ENCODE data around the gene CTSZ.

The CTSZ gene

DNA sequence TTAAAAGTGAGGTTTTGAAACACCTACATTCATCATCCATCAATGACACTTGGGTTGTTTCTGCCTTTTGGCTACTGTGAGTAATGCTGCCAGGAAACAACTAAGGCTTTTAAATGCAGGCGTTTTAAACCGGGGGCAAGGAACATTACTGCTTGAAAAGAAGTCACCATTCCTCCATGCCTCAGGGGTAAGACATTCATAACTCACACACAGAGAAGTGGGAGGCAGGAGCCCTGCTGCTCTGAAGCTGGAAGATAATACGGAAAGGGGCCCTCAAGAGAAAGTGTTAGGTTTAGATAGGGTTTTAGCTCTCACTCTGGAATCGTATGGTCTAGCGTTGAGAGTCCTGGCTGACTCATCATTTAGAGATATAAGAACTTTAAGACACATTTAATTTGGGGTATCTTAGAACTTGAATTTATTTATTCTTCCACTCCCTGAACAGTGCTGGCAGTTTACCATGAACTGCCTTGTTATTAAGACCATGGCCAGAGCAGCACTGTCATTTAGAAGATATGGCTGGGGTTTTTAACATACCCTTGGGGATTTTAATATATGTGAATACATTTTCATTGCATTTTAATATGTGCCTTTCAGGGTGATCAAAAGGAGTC, 14.0 kb upstream of the CTSZ start:
- Histone ChIP-seq H3K36me3 (ENCODE audit: control insufficient read depth, insufficient read depth, low read length) (no peaks in the 10 kb centered on the region), H2AK5ac (ENCODE audit: low read length) (no peak overlapping the region), H3K27ac (ENCODE audit: low read depth, low read length) (no peak overlapping the region), H3K23ac (ENCODE audit: low read length) (no peak overlapping the region), H2BK120ac (ENCODE audit: low read depth, low read length) (no peak overlapping the region), H3K56ac (ENCODE audit: low read length) (no peak overlapping the region), H2BK5ac (ENCODE audit: low read length) (no peak overlapping the region), H3K79me1 (ENCODE audit: low read length) (peaks cover 3% of the 10 kb centered on the region), H3K27me3 (ENCODE audit: insufficient read depth, low read length, poor library complexity) (no peaks in the 10 kb centered on the region), H3K4me2 (ENCODE audit: low read length) (no peak overlapping the region), H3K79me2 (ENCODE audit: control insufficient read depth, insufficient read depth, low read length) (no peaks in the 10 kb centered on the region), H3K9ac (ENCODE audit: low read length) (no peak overlapping the region), H3K4me3 (ENCODE audit: low read length) (no peak overlapping the region), H3K18ac (ENCODE audit: low read length) (no peak overlapping the region), H3K4ac (ENCODE audit: low read depth, low read length) (no peak overlapping the region), H4K8ac (ENCODE audit: low read depth, low read length) (no peak overlapping the region), H3K4me1 (ENCODE audit: control insufficient read depth, low read depth, low read length) (no peaks in the 10 kb centered on the region), H4K5ac (ENCODE audit: low read length) (no peak overlapping the region), H2BK15ac (replicated peaks; ENCODE audit: low read depth) (no peak overlapping the region)
- peak; percentile 30 for DNase-seq
- WGBS (ENCODE audit: extremely low coverage, insufficient coverage, low lambda C conversion rate), result no CpG with 5 or more reads among the region's 5 CpGs

- Histone ChIP-seq H3K4ac (ENCODE audit: low read depth, low read length) (no peak within 1 kb of the TSS), H3K79me1 (ENCODE audit: low read length) (no peaks in the 10 kb centered on the region), H3K4me3 (ENCODE audit: low read length) (no peak within 1 kb of the TSS), H4K5ac (ENCODE audit: low read length) (no peak within 1 kb of the TSS), H3K27ac (ENCODE audit: low read depth, low read length) (no peak within 1 kb of the TSS), H3K18ac (ENCODE audit: low read length) (no peak within 1 kb of the TSS), H2BK5ac (ENCODE audit: low read length) (no peak within 1 kb of the TSS), H3K27me3 (ENCODE audit: insufficient read depth, low read length, poor library complexity) (no peaks in the 10 kb centered on the region), H3K36me3 (ENCODE audit: control insufficient read depth, insufficient read depth, low read length) (no peaks in the 10 kb centered on the region), H3K79me2 (ENCODE audit: control insufficient read depth, insufficient read depth, low read length) (no peaks in the 10 kb centered on the region), H3K56ac (ENCODE audit: low read length) (no peak within 1 kb of the TSS), H3K23ac (ENCODE audit: low read length) (no peak within 1 kb of the TSS), H3K9ac (ENCODE audit: low read length) (no peak within 1 kb of the TSS), H2AK5ac (ENCODE audit: low read length) (no peak within 1 kb of the TSS), H2BK120ac (ENCODE audit: low read depth, low read length) (no peak within 1 kb of the TSS), H3K4me1 (ENCODE audit: control insufficient read depth, low read depth, low read length) (no peaks in the 10 kb centered on the region), H4K8ac (ENCODE audit: low read depth, low read length) (no peak within 1 kb of the TSS), H2BK15ac (replicated peaks; ENCODE audit: low read depth) (no peak within 1 kb of the TSS), H3K4me2 (ENCODE audit: low read length) (no peak within 1 kb of the TSS)
- no CpG with 5 or more reads among the region's 5 CpGs for WGBS (ENCODE audit: extremely low coverage, insufficient coverage, low lambda C conversion rate)
- DNase-seq, result no peak
These were observed 12.2 kb upstream of the CTSZ start, which contains the start of gene TUBB1 for GRCh38 chr20:59019217-59019616. TSS of gene TUBB1 (plus strand) at chr20:59019429. CDS start at chr20:59019523, 94 bp downstream.

DNA sequence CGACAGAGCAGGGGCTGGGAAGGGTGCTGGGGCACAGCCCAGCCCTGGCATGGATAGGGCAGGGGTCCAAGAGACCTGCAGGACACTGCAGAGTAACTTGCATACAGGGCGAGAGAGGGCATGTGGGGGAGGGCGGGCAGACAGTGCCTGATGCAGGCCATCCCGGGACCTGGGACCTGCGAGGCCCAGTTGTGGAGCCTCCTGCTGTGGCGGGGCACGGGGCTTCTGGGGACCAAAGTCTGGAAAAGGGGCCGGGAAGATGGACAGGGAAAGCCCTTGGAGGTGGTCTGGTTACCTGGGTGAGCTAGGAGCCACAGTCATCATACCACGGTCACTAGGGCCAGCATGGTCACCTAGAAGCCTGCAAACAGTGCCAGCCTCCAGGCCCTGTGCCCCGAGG, 11.8 kb upstream of the CTSZ start:
- Histone ChIP-seq H3K36me3 (ENCODE audit: control insufficient read depth, insufficient read depth, low read length) (no peaks in the 10 kb centered on the region), H3K56ac (ENCODE audit: low read length) (no peak overlapping the region), H2AK5ac (ENCODE audit: low read length) (no peak overlapping the region), H2BK15ac (replicated peaks; ENCODE audit: low read depth) (no peak overlapping the region), H3K4ac (ENCODE audit: low read depth, low read length) (no peak overlapping the region), H4K8ac (ENCODE audit: low read depth, low read length) (no peak overlapping the region), H2BK120ac (ENCODE audit: low read depth, low read length) (no peak overlapping the region), H3K79me1 (ENCODE audit: low read length) (no peaks in the 10 kb centered on the region), H3K18ac (ENCODE audit: low read length) (no peak overlapping the region), H3K4me2 (ENCODE audit: low read length) (no peak overlapping the region), H3K4me1 (ENCODE audit: control insufficient read depth, low read depth, low read length) (no peaks in the 10 kb centered on the region), H2BK5ac (ENCODE audit: low read length) (no peak overlapping the region), H3K9ac (ENCODE audit: low read length) (no peak overlapping the region), H3K27ac (ENCODE audit: low read depth, low read length) (no peak overlapping the region), H3K23ac (ENCODE audit: low read length) (no peak overlapping the region), H4K5ac (ENCODE audit: low read length) (no peak overlapping the region), H3K79me2 (ENCODE audit: control insufficient read depth, insufficient read depth, low read length) (no peaks in the 10 kb centered on the region), H3K27me3 (ENCODE audit: insufficient read depth, low read length, poor library complexity) (no peaks in the 10 kb centered on the region), H3K4me3 (ENCODE audit: low read length) (no peak overlapping the region)
- DNase-seq, result no peak
- WGBS (ENCODE audit: extremely low coverage, insufficient coverage, low lambda C conversion rate), result no CpG with 5 or more reads among the region's 10 CpGs

DNA sequence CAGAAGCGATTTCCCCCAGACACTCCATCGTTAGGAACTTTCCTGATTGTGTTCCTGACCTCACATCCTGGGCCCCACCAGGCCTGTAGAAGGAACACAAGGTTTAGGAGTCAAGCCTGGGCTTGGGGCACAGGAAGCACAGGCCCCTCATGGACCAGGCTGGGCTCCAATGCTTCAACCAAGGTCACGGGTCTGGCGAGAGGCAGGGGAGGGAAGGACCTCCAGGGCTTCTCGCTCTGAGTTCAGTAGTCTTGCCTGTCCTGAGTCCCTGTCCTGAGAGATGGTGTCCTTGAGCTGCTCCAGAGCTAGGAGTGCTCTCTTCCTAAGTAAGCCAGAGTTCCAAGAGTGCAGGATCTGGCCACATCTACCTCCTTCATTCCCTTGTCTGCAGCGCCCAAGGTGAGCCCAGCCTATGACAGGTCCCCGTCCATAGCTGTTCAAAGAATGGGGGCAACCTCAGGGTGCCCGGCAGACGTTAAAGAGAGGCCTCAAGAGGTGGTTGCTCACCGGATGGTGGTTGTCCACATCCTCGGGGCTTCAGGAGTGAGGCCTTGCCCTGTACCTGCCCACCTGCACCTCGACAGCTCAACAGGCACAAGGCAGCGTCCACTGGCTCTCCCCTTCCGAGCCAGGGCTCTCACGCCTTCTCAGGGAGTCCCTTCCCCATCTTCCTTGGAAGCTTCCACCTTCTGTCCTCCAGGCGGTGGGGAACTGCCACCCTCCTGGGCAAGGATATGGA, 10.6 kb upstream of the CTSZ start:
- Histone ChIP-seq H3K4ac (ENCODE audit: low read depth, low read length) (no peak overlapping the region), H3K27ac (ENCODE audit: low read depth, low read length) (no peak overlapping the region), H3K36me3 (ENCODE audit: control insufficient read depth, insufficient read depth, low read length) (no peaks in the 10 kb centered on the region), H4K8ac (ENCODE audit: low read depth, low read length) (no peak overlapping the region), H3K18ac (ENCODE audit: low read length) (no peak overlapping the region), H3K9ac (ENCODE audit: low read length) (no peak overlapping the region), H2AK5ac (ENCODE audit: low read length) (no peak overlapping the region), H3K27me3 (ENCODE audit: insufficient read depth, low read length, poor library complexity) (no peaks in the 10 kb centered on the region), H3K23ac (ENCODE audit: low read length) (no peak overlapping the region), H3K4me2 (ENCODE audit: low read length) (no peak overlapping the region), H3K4me3 (ENCODE audit: low read length) (no peak overlapping the region), H3K4me1 (ENCODE audit: control insufficient read depth, low read depth, low read length) (no peaks in the 10 kb centered on the region), H3K79me1 (ENCODE audit: low read length) (no peaks in the 10 kb centered on the region), H4K5ac (ENCODE audit: low read length) (no peak overlapping the region), H2BK5ac (ENCODE audit: low read length) (no peak overlapping the region), H2BK15ac (replicated peaks; ENCODE audit: low read depth) (no peak overlapping the region), H3K56ac (ENCODE audit: low read length) (no peak overlapping the region), H2BK120ac (ENCODE audit: low read depth, low read length) (no peak overlapping the region), H3K79me2 (ENCODE audit: control insufficient read depth, insufficient read depth, low read length) (no peaks in the 10 kb centered on the region)
- DNase-seq, result no peak
- WGBS (ENCODE audit: extremely low coverage, insufficient coverage, low lambda C conversion rate), result no CpG with 5 or more reads among the region's 16 CpGs

DNA sequence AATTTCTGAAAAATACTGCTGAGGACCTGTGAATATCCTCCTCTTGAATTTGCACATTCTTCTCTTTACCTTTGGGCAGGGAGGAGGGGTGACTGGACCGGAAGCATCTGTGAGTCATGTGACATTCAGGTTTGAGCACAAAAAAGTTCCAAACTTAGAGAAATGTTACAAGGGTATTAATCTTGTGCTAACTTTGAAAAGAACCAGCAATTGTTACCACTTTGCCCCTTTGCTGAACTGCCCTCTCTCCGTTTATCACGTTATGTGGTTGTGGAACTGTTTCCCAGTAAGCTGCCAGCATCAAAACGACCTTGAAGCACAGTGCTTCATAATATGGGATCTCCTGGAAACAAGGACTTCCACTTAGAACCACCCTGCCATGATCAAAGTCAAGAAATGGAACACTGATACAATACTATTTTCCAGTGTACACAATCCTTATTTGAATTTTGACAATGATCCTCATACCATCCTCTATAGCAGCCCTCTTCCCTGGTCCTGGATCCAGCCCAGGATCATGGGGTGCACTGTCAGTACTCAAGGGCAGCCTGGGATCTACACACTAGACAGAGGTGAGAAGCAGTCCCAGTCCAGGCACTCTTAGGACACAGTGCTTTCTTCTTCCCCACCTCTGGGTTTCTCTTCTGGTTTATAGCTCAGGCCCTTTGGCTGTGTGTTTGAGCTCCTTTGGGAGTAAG, 9.9 kb upstream of the CTSZ start:
- WGBS (ENCODE audit: extremely low coverage, insufficient coverage, low lambda C conversion rate), result no CpG with 5 or more reads among the region's 4 CpGs
- H3K4me1 ChIP-seq (ENCODE audit: control insufficient read depth, low read depth, low read length), result no peaks in the 10 kb centered on the region
- H3K36me3 ChIP-seq (ENCODE audit: control insufficient read depth, insufficient read depth, low read length), result no peaks in the 10 kb centered on the region
- H3K56ac ChIP-seq (ENCODE audit: low read length), result no peak overlapping the region
- H4K5ac ChIP-seq (ENCODE audit: low read length), result no peak overlapping the region
- H3K27ac ChIP-seq (ENCODE audit: low read depth, low read length), result no peak overlapping the region
- H4K8ac ChIP-seq (ENCODE audit: low read depth, low read length), result no peak overlapping the region
- H3K4ac ChIP-seq (ENCODE audit: low read depth, low read length), result no peak overlapping the region
- DNase-seq, result no peak
- no peak overlapping the region for H2BK120ac ChIP-seq (ENCODE audit: low read depth, low read length)
- no peak overlapping the region for H2AK5ac ChIP-seq (ENCODE audit: low read length)
- H3K23ac ChIP-seq (ENCODE audit: low read length), result no peak overlapping the region
- no peaks in the 10 kb centered on the region for H3K79me1 ChIP-seq (ENCODE audit: low read length)
- H2BK5ac ChIP-seq (ENCODE audit: low read length), result no peak overlapping the region
- H3K79me2 ChIP-seq (ENCODE audit: control insufficient read depth, insufficient read depth, low read length), result no peaks in the 10 kb centered on the region
- H2BK15ac ChIP-seq (replicated peaks; ENCODE audit: low read depth), result no peak overlapping the region
- H3K4me3 ChIP-seq (ENCODE audit: low read length), result no peak overlapping the region
- no peaks in the 10 kb centered on the region for H3K27me3 ChIP-seq (ENCODE audit: insufficient read depth, low read length, poor library complexity)
- H3K18ac ChIP-seq (ENCODE audit: low read length), result no peak overlapping the region
- H3K4me2 ChIP-seq (ENCODE audit: low read length), result no peak overlapping the region
- no peak overlapping the region for H3K9ac ChIP-seq (ENCODE audit: low read length)
